ENCODE measurements around the gene RGS11.

The RGS11 gene

GRCh38 chr16:301235-301634 is 25.5 kb upstream of the RGS11 start:
- TF ChIP-seq, protein P1, sequence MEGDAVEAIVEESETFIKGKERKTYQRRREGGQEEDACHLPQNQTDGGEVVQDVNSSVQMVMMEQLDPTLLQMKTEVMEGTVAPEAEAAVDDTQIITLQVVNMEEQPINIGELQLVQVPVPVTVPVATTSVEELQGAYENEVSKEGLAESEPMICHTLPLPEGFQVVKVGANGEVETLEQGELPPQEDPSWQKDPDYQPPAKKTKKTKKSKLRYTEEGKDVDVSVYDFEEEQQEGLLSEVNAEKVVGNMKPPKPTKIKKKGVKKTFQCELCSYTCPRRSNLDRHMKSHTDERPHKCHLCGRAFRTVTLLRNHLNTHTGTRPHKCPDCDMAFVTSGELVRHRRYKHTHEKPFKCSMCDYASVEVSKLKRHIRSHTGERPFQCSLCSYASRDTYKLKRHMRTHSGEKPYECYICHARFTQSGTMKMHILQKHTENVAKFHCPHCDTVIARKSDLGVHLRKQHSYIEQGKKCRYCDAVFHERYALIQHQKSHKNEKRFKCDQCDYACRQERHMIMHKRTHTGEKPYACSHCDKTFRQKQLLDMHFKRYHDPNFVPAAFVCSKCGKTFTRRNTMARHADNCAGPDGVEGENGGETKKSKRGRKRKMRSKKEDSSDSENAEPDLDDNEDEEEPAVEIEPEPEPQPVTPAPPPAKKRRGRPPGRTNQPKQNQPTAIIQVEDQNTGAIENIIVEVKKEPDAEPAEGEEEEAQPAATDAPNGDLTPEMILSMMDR (conservative IDR thresholded peaks at IDR 0.05; ENCODE audit: control insufficient read depth, insufficient read depth, low read depth, low read length), result no peak
- H3K4me3 ChIP-seq (ENCODE audit: control insufficient read depth, low read depth, low read length), result no peak overlapping the region
- DNase-seq (ENCODE audit: low read depth), result no peak

DNA sequence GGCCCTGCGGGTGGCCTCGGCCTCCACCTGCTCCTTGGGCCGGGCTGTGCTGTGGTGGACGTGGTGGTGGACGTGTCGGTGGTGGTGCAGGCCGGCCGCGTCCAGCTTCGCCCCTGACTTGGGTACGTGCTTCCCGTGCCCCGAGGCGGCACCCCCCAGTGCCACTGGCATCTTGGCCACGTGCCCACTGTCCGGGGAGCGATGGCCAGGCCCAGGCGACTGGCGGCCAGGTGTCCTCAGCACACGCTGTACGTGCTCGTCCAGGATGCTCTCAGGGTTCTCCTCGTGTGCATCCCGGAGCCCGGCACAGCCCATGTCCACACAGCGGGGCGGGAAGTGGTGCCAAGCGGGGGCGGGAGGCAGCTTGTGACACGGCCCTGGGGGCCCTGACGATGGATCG is 22.1 kb upstream of the RGS11 start:
- TF ChIP-seq, protein P1 (conservative IDR thresholded peaks at IDR 0.05; ENCODE audit: control insufficient read depth, insufficient read depth, low read depth, low read length), result no peak
- H3K4me3 ChIP-seq (ENCODE audit: control insufficient read depth, low read depth, low read length), result no peak overlapping the region
- DNase-seq (ENCODE audit: low read depth), result no peak

DNA sequence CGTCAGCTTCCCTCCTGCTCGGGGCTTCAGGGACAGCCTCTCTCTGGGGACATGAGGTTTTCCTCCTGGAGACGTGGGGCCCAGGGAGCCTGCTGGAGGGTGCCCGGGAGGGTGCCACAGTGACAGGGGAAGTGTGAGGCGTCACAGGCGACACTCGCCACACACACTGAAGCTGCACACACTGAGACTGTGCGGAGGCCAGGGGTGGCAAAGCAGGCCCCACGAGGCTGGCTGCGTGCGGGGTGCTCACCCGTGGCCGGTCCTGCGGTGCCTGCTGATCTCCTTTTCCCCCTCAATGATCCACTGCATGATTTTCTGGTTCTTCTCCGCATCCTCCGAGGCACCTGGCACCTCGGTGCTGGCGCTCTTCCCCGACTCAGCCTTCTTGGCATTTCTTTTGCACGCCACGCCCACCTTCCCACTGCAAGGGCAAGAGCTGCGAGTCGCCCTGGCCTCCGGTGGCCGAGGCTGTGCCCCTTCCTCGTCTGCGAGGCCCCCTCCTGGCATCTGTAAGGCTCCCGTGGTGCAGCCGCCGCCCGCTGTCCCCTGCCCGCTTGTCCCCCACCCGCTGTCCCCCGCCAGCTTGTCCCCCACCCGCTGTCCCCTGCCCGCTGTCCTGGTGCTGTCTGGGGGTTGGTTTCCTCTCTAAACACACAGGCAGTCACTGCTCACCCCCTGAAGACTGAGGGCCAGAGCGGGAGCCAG is 21.2 kb upstream of the RGS11 start:
- DNase-seq (ENCODE audit: low read depth), result no peak
- no peak overlapping the region for H3K4me3 ChIP-seq (ENCODE audit: control insufficient read depth, low read depth, low read length)
- TF ChIP-seq, protein P1 (conservative IDR thresholded peaks at IDR 0.05; ENCODE audit: control insufficient read depth, insufficient read depth, low read depth, low read length), result no peak

- H3K4me3 ChIP-seq (ENCODE audit: control insufficient read depth, low read depth, low read length), result no peak overlapping the region
- DNase-seq (ENCODE audit: low read depth), result no peak
- TF ChIP-seq, protein P1 (conservative IDR thresholded peaks at IDR 0.05; ENCODE audit: control insufficient read depth, insufficient read depth, low read depth, low read length), result no peak
These were observed 20.5 kb upstream of the RGS11 start for GRCh38 chr16:296276-296675.

- no peak overlapping the region for H3K4me3 ChIP-seq (ENCODE audit: control insufficient read depth, low read depth, low read length)
- TF ChIP-seq, protein P1 (conservative IDR thresholded peaks at IDR 0.05; ENCODE audit: control insufficient read depth, insufficient read depth, low read depth, low read length), result no peak
- DNase-seq (ENCODE audit: low read depth), result no peak
These were observed 17.5 kb upstream of the RGS11 start for GRCh38 chr16:293043-293775.

DNA sequence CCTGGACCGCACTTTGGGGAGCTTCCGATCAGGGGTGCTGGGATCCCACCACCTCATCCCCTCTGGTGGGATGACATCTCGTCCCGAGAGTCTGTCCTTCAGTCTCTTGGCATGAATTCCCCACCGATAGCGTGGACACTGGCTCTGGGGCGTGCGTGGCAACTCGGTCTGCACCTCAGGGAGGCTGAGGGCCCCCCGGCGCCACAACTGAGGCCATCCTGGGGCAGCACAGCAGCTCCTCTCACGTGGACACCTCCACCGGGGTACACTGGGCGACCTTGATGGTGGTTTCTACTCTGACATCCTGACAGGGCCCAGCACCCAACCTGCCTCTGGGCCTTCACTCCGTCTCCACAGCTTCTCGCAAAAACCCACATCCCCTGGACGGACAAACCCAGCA is 15.8 kb upstream of the RGS11 start:
- DNase-seq (ENCODE audit: low read depth), result no peak
- H3K4me3 ChIP-seq (ENCODE audit: control insufficient read depth, low read depth, low read length), result no peak overlapping the region
- TF ChIP-seq, protein P1 (conservative IDR thresholded peaks at IDR 0.05; ENCODE audit: control insufficient read depth, insufficient read depth, low read depth, low read length), result no peak
